Ectodermal cell (in vitro differentiated cells): Measurements from ENCODE around the gene UCHL1.

Source experiments
- H3K27ac ChIP-seq: 2 replicates; pipeline ENCODE4 v1.7.0; 2013; ENCODE audit warnings: mild to moderate bottlenecking, low read depth, low read length; ENCODE audit not compliant: insufficient read depth, poor library complexity, severe bottlenecking
- H3K27me3 ChIP-seq: 2 replicates; pipeline ENCODE4 v1.7.0; 2013; ENCODE audit warnings: mild to moderate bottlenecking, low read length; ENCODE audit not compliant: insufficient read depth, control insufficient read depth, poor library complexity, severe bottlenecking
- H3K36me3 ChIP-seq: one replicate; pipeline ENCODE4 v1.7.0; 2013; ENCODE audit warnings: low read length; ENCODE audit not compliant: control insufficient read depth, insufficient read depth
- H3K4me1 ChIP-seq: one replicate; pipeline ENCODE4 v1.7.0; 2013; ENCODE audit warnings: low read length; ENCODE audit not compliant: control insufficient read depth, insufficient read depth
- H3K4me3 ChIP-seq: 2 replicates; pipeline ENCODE4 v1.7.0; 2013; ENCODE audit warnings: low read depth, low read length, control low read depth; ENCODE audit not compliant: insufficient read depth
- H3K9me3 ChIP-seq: 2 replicates; pipeline ENCODE4 v1.7.0; 2013; ENCODE audit warnings: mild to moderate bottlenecking, low read length, moderate library complexity; ENCODE audit not compliant: control insufficient read depth
- WGBS, 2 experiments: methylation state at CpG; one replicate each; pipeline ENCODE4 v1.1.7; 2013; ENCODE audit warnings: missing lambda C conversion rate in 2 of 2; 5-methylcytosine and 5-hydroxymethylcytosine counted together

Gene UCHL1

GRCh38 chr4:41232856-41233255 lies 23.9 kb upstream of the UCHL1 start:
- Histone ChIP-seq H3K9me3 (no peaks in the 10 kb centered on the region), H3K4me1 (no peaks in the 10 kb centered on the region), H3K27me3 (no peaks in the 10 kb centered on the region), H3K36me3 (no peaks in the 10 kb centered on the region), H3K4me3 (no peak overlapping the region), H3K27ac (no peak overlapping the region)
- WGBS, 2 experiments, result 90 to 96% methylated on average over 3 of the region's 3 CpGs

GRCh38 chr4:41236032-41236431 lies 20.7 kb upstream of the UCHL1 start:
- no peaks in the 10 kb centered on the region for H3K4me1 ChIP-seq
- no peak overlapping the region for H3K27ac ChIP-seq
- WGBS, 2 experiments, result 84 to 100% methylated on average over 1 of the region's 1 CpG
- no peak overlapping the region for H3K4me3 ChIP-seq
- H3K9me3 ChIP-seq, result no peaks in the 10 kb centered on the region
- no peaks in the 10 kb centered on the region for H3K27me3 ChIP-seq
- no peaks in the 10 kb centered on the region for H3K36me3 ChIP-seq

DNA sequence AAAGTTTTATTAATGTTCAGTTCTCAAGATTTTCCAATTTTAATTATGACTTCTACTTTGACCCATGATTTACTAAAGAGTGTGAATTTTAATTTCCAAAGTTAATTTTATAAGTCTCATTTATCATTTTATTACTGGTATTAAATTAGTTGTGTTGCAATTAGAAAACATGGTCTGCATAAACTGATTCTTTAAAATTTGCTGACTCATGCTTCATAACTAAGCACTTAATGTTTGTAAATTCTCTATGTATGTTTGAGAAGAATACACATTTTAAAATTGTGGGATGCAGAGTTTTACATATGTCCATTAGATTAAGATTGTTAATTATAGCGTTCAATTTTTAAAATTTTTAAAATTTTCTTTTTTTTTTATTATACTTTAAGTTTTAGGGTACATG lies 20.2 kb upstream of the UCHL1 start:
- Histone ChIP-seq H3K36me3 (no peaks in the 10 kb centered on the region), H3K4me3 (no peak overlapping the region), H3K27ac (no peak overlapping the region), H3K9me3 (no peaks in the 10 kb centered on the region), H3K27me3 (no peaks in the 10 kb centered on the region), H3K4me1 (no peaks in the 10 kb centered on the region)
- WGBS, 2 experiments, result no CpG with 5 or more reads among the region's 1 CpG

- Histone ChIP-seq H3K4me1 (no peaks in the 10 kb centered on the region), H3K4me3 (no peak overlapping the region), H3K9me3 (no peaks in the 10 kb centered on the region), H3K36me3 (no peaks in the 10 kb centered on the region), H3K27me3 (no peaks in the 10 kb centered on the region), H3K27ac (no peak overlapping the region)
- 96% methylated on average over 1 of the region's 1 CpG for WGBS, 2 experiments
Observed at GRCh38 chr4:41241919-41242318, 14.8 kb upstream of the UCHL1 start.

GRCh38 chr4:41245983-41246382 lies 10.7 kb upstream of the UCHL1 start:
- WGBS, 2 experiments, result 73% methylated on average over 1 of the region's 1 CpG
- Histone ChIP-seq H3K4me3 (no peak overlapping the region), H3K36me3 (no peaks in the 10 kb centered on the region), H3K4me1 (no peaks in the 10 kb centered on the region), H3K27me3 (no peaks in the 10 kb centered on the region), H3K27ac (no peak overlapping the region), H3K9me3 (no peaks in the 10 kb centered on the region)

DNA sequence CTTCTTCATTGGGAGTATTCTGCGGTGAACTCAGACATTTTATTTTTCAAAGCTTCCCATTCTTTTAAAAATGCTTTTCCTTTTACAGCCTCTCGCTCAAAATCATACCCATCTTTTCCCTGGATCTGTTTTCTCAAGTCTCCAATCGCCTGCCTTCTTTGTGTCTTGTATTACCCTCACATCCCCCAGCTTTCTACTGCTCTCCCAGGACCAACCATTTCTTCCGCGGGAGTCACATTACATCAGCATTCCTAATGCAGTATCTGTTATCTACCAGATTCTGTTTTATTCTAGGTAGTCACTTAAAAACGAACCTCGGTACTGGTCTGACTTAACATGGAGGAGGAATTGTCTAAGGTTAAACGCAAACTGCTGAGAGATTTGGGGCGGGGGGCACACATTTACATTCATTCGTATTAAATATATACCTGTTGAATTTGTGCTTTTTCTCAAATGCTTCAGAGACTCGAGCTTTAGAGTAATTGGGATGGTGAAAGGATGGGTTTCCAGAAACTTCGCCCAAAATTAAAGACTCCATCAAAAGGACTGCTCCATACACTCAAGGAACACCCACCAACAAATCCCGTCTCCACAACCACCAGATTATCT lies 493 bp upstream of the UCHL1 start:
- H3K27me3 ChIP-seq, result no peaks in the 10 kb centered on the region
- H3K4me3 ChIP-seq, result peak overlapping the region; percentile 92
- H3K4me1 ChIP-seq, result no peaks in the 10 kb centered on the region
- no peaks in the 10 kb centered on the region for H3K9me3 ChIP-seq
- H3K27ac ChIP-seq, result peak overlapping the region; percentile 36
- peaks cover 15% of the 10 kb centered on the region for H3K36me3 ChIP-seq
- 4% methylated on average over 9 to 11 of the region's 13 CpGs for WGBS, 2 experiments

DNA sequence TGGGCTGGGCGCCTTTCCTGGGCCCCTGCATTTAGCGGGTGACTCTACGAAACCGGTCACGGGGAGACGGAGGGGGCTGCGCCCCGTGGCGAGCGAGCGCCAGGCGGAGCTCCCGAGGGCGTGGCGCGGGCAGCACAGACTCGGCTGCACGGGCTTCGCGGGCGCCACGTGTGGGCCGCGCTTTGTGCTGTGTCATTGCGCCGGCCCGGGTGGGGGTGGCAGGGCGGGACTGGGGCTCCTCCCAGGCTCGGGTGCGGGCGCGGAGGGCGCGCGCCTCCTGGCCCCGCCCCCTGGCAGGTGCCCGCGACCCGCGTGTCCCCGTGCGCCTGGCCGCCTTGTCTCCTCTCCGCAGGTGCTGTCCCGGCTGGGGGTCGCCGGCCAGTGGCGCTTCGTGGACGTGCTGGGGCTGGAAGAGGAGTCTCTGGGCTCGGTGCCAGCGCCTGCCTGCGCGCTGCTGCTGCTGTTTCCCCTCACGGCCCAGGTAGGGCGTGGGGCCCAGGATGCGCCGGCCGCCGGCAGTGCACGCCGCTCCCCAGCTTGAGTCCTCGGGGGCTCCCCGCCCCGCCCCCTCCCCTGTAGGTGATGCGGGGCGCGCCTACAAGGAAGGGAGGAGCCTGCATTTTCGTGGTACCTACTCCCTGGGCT lies 651 bp downstream of the UCHL1 start:
- Histone ChIP-seq H3K27ac (peak overlapping the region; percentile 84), H3K36me3 (peaks cover 27% of the 10 kb centered on the region), H3K27me3 (no peaks in the 10 kb centered on the region), H3K4me1 (no peaks in the 10 kb centered on the region), H3K4me3 (peak overlapping the region; percentile 92), H3K9me3 (no peaks in the 10 kb centered on the region)
- WGBS, 2 experiments, result 0 to 1% methylated on average over 69 of the region's 69 CpGs

DNA sequence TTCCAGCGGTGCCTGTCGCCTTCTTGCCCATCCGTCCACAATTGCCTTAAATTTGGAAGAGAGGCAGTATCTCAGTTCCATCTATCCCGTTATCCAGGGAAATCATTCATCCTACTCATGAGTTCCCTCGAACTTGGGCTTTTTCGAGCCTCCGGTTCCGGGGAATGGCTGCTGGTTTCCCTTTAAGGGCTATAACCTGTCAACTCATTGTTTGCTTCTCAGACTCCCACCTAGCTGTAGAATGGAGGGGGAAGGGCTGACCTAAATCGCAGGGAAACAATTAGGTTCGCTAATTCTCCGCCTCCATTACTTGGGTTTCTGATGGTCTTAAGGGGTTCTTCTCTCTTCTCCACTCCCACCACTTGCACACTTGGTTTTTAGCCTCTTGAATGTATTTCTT lies 1.2 kb downstream of the UCHL1 start:
- Histone ChIP-seq H3K27me3 (no peaks in the 10 kb centered on the region), H3K4me3 (peak overlapping the region; percentile 92), H3K36me3 (peaks cover 32% of the 10 kb centered on the region), H3K9me3 (no peaks in the 10 kb centered on the region), H3K27ac (no peak overlapping the region), H3K4me1 (no peaks in the 10 kb centered on the region)
- 3 to 4% methylated on average over 10 to 11 of the region's 11 CpGs for WGBS, 2 experiments

DNA sequence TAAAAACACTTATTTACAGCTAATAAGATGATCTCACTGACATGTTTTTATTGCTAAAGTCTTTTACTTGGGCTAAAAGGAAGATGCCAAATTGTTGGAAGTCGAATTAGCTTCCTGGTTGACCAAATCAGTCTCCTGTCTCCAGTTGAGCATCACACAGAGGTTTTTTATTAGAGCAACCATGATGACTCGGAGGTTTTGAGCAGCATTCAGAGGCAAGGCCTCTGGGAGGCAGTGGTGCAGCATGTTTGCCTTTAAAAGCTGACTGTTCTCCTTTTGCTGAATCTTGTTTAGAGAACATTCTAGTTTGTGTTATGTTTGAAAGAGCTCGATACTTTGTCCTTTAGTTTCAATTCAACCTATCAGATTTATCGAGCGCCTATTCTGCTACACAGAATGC lies 2.1 kb downstream of the UCHL1 start:
- Histone ChIP-seq H3K4me3 (peak overlapping the region; percentile 92), H3K4me1 (no peaks in the 10 kb centered on the region), H3K27me3 (no peaks in the 10 kb centered on the region), H3K27ac (no peak overlapping the region), H3K9me3 (no peaks in the 10 kb centered on the region), H3K36me3 (peaks cover 41% of the 10 kb centered on the region)
- WGBS, 2 experiments, result 80 to 82% methylated on average over 5 of the region's 5 CpGs

DNA sequence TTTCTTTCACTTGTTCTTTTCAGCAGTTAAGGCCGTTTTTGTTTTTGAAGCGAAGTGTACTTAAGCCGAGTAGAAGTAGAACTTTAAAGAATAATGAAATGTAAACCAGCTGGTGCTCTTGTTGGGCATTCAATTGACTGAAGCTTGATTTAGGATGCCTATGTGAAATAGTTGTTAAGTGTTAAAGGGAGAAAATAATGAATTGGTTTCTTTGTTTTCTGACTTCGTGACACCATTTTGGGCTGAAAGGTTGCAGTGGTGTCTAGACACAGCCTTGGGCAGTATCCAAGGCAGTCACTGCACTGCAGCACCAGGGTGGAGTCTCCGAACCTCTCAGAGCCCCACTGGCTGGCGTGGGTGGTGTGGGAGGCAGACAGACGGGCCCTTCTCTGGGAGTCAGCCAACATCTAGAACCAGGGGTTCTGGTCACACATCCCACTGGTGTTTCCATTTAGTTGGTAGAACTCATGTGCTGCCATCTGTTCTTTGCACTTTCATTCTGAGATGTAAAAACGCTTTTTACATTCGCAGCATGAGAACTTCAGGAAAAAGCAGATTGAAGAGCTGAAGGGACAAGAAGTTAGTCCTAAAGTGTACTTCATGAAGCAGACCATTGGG lies 3.5 kb downstream of the UCHL1 start:
- H3K27me3 ChIP-seq, result no peaks in the 10 kb centered on the region
- H3K36me3 ChIP-seq, result peaks cover 54% of the 10 kb centered on the region
- no peak overlapping the region for H3K4me3 ChIP-seq
- H3K4me1 ChIP-seq, result no peaks in the 10 kb centered on the region
- no peaks in the 10 kb centered on the region for H3K9me3 ChIP-seq
- no peak overlapping the region for H3K27ac ChIP-seq
- WGBS, 2 experiments, result 95 to 96% methylated on average over 9 of the region's 9 CpGs
